Embryonic facial prominence (tissue), 1 donor: ENCODE data around the gene SPRED2.
A peak's percentile ranks its signal among the peaks of the same experiment; 100 is the strongest.

Source experiments
- DNase-seq: peaks from one replicate; pipeline ENCODE4 v3.0.0-alpha.2; 2016; ENCODE audit errors: extremely low spot score

SPRED2 gene

GRCh38 chr2:65386989-65387388 lies 45.4 kb downstream of the SPRED2 start:
- DNase-seq = no peak

- DNase-seq = no peak
Measured at GRCh38 chr2:65386344-65386743, 46.1 kb downstream of the SPRED2 start.

GRCh38 chr2:65383541-65384488 lies 48.6 kb downstream of the SPRED2 start:
- DNase-seq = no peak

GRCh38 chr2:65382776-65383357 lies 49.5 kb downstream of the SPRED2 start:
- DNase-seq = peak; percentile 47

GRCh38 chr2:65382323-65382722 lies 50.1 kb downstream of the SPRED2 start:
- no peak for DNase-seq

GRCh38 chr2:65381607-65382051 lies 50.8 kb downstream of the SPRED2 start:
- no peak for DNase-seq

- no peak for DNase-seq
Measured at GRCh38 chr2:65380255-65380654, 52.1 kb downstream of the SPRED2 start.

- no peak for DNase-seq
Measured at GRCh38 chr2:65379721-65380171, 52.7 kb downstream of the SPRED2 start.

GRCh38 chr2:65379223-65379622 lies 53.2 kb downstream of the SPRED2 start:
- DNase-seq = no peak

GRCh38 chr2:65378290-65378689 lies 54.1 kb downstream of the SPRED2 start:
- no peak for DNase-seq

GRCh38 chr2:65377556-65378192 lies 54.7 kb downstream of the SPRED2 start:
- no peak for DNase-seq

GRCh38 chr2:65375723-65376122 lies 56.7 kb downstream of the SPRED2 start:
- no peak for DNase-seq

GRCh38 chr2:65374999-65375398 lies 57.4 kb downstream of the SPRED2 start:
- DNase-seq = no peak

GRCh38 chr2:65374575-65374974 lies 57.8 kb downstream of the SPRED2 start:
- DNase-seq = no peak

GRCh38 chr2:65373365-65373918 lies 59.0 kb downstream of the SPRED2 start:
- no peak for DNase-seq

- no peak for DNase-seq
Measured at GRCh38 chr2:65372619-65373018, 59.8 kb downstream of the SPRED2 start.

GRCh38 chr2:65371074-65371434 lies 61.3 kb downstream of the SPRED2 start:
- no peak for DNase-seq

- DNase-seq = no peak
Measured at GRCh38 chr2:65370387-65371073, 61.9 kb downstream of the SPRED2 start.

- no peak for DNase-seq
Measured at GRCh38 chr2:65369980-65370379, 62.4 kb downstream of the SPRED2 start.

- DNase-seq = no peak
Measured at GRCh38 chr2:65369574-65369973, 62.8 kb downstream of the SPRED2 start.

- no peak for DNase-seq
Measured at GRCh38 chr2:65368468-65368867, 63.9 kb downstream of the SPRED2 start.

GRCh38 chr2:65367524-65367923 lies 64.9 kb downstream of the SPRED2 start:
- DNase-seq = no peak
